Astrocyte of the cerebellum (primary cell): ENCODE measurements around the gene PTGES2.

Experiments
- DNase-seq: peaks from one replicate; pipeline ENCODE4 v3.0.0-alpha.2; 2011; ENCODE audit warnings: low read depth
- H3K4me3 ChIP-seq: 2 replicates; pipeline ENCODE4 v1.5.1; 2011; ENCODE audit warnings: mild to moderate bottlenecking, low read depth, low read length, moderate library complexity
- in situ Hi-C: cut with HindIII; loops from 2 replicates; pipeline ENCODE4 v1.10.0; 2017; ENCODE audit warnings: low sequenced_read_pairs
- TF ChIP-seq, protein P1 (sequence below): IDR thresholded peaks from 2 replicates; pipeline ENCODE4 v1.5.1; 2012; ENCODE audit warnings: low read length, low read depth, moderate library complexity, mild to moderate bottlenecking; ENCODE audit errors: missing control alignments

Gene PTGES2

DNA sequence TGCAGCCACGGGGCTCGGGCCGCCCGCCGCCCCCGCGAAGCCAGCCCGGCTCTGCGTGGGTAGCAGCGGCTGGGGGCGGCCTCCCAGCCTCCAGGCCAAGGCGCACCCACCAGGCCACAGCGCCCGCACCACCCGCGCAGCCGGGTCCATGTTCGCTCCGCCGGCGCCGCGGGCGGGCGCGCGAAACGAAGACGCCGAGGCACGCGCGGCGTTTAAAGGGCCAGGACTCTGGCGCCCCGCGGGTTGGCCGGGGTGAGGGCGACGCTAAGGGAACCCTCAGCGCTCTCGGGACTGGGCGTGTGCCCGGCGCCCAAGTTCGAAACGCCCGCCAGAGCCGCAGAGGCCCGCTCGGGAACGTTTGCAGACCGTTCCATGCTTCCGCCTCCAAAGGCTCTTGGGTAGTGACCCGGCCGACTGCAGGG lies at the start of gene PTGES2:
Gene PTGES2 (minus strand): TSS at position 162 of the 422 bp plus-strand sequence. CDS start 12 bp downstream, at position 150.
- peak; percentile 29 for DNase-seq
- in situ Hi-C loops, result no loop called here
- H3K4me3 ChIP-seq, result peak within 1 kb of the TSS; percentile 67
- TF ChIP-seq, protein P1, sequence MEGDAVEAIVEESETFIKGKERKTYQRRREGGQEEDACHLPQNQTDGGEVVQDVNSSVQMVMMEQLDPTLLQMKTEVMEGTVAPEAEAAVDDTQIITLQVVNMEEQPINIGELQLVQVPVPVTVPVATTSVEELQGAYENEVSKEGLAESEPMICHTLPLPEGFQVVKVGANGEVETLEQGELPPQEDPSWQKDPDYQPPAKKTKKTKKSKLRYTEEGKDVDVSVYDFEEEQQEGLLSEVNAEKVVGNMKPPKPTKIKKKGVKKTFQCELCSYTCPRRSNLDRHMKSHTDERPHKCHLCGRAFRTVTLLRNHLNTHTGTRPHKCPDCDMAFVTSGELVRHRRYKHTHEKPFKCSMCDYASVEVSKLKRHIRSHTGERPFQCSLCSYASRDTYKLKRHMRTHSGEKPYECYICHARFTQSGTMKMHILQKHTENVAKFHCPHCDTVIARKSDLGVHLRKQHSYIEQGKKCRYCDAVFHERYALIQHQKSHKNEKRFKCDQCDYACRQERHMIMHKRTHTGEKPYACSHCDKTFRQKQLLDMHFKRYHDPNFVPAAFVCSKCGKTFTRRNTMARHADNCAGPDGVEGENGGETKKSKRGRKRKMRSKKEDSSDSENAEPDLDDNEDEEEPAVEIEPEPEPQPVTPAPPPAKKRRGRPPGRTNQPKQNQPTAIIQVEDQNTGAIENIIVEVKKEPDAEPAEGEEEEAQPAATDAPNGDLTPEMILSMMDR, result no peak

- TF ChIP-seq, protein P1, result no peak
- in situ Hi-C loops, result no loop called here
- H3K4me3 ChIP-seq, result no peak overlapping the region
Measured at GRCh38 chr9:128175726-128176125, 48.2 kb upstream of the PTGES2 start.

GRCh38 chr9:128175102-128175563 lies 47.6 kb upstream of the PTGES2 start:
- in situ Hi-C loops, result no loop called here
- H3K4me3 ChIP-seq, result no peak overlapping the region
- TF ChIP-seq, protein P1, result no peak
- peak; percentile 23 for DNase-seq

More at GRCh38 chr9:128175726-128176125, 48.2 kb upstream of the PTGES2 start:
- no peak for DNase-seq

- in situ Hi-C loops, result no loop called here
- DNase-seq, result no peak
- TF ChIP-seq, protein P1, result no peak
- H3K4me3 ChIP-seq, result no peak overlapping the region
Measured at GRCh38 chr9:128174062-128174461, 46.5 kb upstream of the PTGES2 start.

- in situ Hi-C loops, result no loop called here
- no peak overlapping the region for H3K4me3 ChIP-seq
- TF ChIP-seq, protein P1, result no peak
- DNase-seq, result no peak
Measured at GRCh38 chr9:128169925-128170324, 42.4 kb upstream of the PTGES2 start.

- in situ Hi-C loops, result no loop called here
- TF ChIP-seq, protein P1, result no peak
- H3K4me3 ChIP-seq, result no peak overlapping the region
- DNase-seq, result no peak
Measured at GRCh38 chr9:128169492-128169891, 42.0 kb upstream of the PTGES2 start.
